Measurements from ENCODE around the gene CRHR1.

The CRHR1 gene

DNA sequence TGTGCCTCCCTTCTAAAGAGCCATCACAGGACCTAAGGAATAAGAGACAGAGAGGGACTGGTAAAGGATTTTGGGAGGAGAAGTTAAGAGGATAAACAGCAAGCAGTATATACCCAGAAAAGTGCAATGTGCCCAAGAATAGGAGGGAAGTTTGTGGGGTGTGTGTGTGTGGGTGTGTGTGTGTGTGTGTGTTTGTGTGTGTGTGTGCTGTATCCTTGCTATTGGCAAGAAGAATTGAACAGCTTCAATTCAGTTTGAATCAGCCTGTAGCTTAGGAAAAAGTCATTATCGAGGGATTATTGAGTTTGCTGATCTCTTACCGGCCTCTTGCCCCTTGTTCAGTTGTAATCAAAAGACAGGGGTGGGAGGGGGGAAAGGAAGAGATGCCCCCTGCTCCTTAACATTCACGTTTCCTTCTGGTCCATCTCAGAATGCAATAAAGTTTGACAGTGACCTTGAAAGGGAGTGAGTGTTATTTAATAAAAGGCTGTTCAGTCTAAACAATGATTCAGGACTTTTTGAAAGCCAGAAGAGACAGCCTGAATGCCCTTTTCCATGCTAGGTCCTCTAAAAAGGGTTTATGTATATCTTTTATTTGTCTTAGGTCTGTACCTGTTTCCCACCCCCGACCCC is 86.3 kb downstream of the CRHR1 start:
- no peak for DNase-seq

DNA sequence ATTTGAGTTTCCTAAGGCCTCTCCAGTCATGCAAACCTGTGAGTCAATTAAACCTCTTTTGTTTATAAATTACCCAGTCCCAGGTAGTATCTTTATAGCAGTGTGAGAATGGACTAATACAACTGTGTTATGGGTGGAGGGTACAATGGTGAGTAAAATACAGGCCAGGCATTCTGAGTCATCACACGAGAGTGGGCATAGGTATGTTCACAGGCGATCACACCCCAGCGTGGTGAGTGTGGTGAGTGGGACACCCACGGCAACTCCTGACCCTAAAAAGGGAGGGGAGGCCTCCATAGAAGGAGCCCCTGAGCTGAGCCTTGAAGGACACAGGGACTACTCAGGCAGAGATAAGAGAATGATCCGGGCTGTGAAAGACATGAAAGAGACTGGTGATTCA is 87.6 kb downstream of the CRHR1 start:
- DNase-seq, result no peak

DNA sequence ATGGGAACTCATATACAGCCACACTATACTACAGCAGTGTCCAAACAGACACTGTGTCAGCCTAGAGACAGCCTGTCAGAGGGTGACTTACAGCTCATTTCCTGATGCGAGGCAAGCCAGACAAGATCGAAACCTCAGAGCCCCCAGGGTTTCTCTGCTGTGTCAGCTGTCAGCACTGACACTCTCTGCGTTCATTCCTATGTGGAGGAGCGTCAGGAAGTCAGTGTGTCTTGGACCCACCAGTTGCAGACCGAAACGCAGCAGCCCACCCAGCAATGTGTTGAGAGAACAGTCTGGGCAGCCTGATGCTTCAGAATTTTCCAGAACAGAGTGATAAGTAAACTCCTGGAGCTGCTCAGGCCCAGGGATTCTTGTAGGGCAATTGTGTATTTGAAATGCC is 89.6 kb downstream of the CRHR1 start:
- no peak for DNase-seq

DNA sequence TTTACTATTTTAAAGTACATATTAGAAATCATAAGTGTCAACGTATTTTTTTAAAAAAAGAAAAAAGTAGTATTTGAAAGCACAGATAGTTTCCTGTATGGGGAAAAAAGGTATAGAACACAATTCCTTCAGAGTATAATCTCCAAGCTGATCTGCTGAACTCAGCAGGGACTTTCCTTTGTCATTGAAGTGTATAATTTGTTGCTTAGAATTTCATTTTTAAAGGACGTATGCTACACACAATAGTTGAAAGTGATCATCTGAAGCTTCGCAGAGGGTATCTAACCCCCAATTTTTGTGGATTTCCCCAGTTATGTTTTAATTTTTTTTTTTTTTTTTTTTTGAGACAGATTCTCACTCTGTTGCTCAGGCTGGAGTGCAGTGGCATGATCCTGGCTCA is 90.0 kb downstream of the CRHR1 start:
- no peak for DNase-seq

DNA sequence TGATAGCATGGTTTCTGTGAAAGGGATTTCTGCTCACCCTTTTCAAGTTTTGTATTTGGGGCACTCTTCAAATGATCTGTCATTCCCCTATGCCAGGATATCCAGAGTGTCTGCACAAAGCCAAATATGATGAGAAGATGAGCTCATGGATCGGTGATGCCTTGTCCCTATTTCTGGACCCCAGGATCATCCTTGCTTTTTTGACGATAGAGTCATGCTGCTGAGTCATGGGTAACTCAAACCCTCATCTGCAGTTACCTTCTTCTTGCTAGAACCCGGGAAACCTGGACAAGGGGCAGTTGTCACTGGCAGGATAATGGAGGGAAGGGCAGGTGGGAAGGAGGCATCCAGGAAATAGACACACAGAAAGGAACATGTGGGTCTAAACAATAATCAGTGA is 92.4 kb downstream of the CRHR1 start:
- DNase-seq, result no peak

DNA sequence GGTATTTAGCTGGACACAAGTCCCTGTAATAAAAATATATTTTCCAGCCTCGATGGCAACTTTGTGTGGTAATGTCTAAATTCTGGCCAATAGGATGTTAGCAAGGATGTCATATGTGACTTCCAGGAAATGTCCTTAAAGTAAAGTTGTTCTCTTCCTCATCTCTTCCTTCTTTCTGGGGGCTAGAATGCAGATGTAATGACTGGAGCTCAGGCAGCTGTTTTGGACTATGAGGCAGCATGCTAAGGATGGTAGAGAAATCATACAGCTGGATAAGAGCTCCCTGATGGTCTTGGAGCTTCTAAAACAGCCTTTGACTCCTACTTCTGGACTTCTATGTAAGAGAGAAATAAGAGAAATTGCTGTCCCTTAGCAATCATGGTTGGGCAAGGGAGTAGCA is 93.3 kb downstream of the CRHR1 start:
- no peak for DNase-seq

DNA sequence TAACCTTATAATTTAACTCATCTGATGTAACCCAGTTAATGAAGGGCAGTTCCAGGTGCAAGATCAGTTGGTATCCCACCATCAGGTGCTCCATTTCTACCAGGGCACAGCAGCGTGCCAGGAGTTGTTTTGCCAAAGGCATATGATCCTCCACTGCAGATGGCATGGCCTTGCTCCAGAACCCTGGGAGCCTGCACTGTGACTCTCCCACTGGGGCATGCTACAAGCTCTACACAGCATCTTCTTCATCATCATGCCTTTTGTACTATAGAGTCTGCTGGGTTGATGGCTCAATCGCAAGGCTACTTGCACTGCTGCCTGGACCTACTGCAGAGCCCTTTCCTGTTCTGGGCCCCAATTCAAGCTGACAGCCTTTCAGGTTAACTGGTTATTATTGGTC is 98.9 kb downstream of the CRHR1 start:
- DNase-seq, result no peak
